ENCODE data around the gene TGFB3. TPM values are rescaled to one million over a fixed set of nuclear protein-coding genes. Genes with fewer than 3 reads are reported as not detected.

Gene TGFB3
- total and polyA plus RNA-seq, 9 of the 15 experiments (the other 6 are each of a cell fraction or from before 2014, with no cell fraction given), result 0.39 to 2.0 (median 1.0) TPM

- no peak for TF ChIP-seq FOXJ3 (CRISPR knock-in tag; IDR thresholded peaks at IDR 0.05)
- peak; percentile 86 for TF ChIP-seq TCF3 (CRISPR knock-in tag; IDR thresholded peaks at IDR 0.05)
- peak; percentile 70 for TF ChIP-seq TAL1 (IDR thresholded peaks at IDR 0.05)
- no peak for TF ChIP-seq PHTF2 (CRISPR knock-in tag; IDR thresholded peaks at IDR 0.05)
- no peak for TF ChIP-seq HDAC6 (IDR thresholded peaks at IDR 0.05; ENCODE audit: low read depth, low read length)
- no peak for TF ChIP-seq XRCC5 (IDR thresholded peaks at IDR 0.05; ENCODE audit: low read depth, low read length)
- no peak for TF ChIP-seq FIP1L1 (IDR thresholded peaks at IDR 0.05; ENCODE audit: low read depth, low read length, poor library complexity, severe bottlenecking)
- peak; percentile 67 for TF ChIP-seq SMARCA4 (IDR thresholded peaks at IDR 0.05)
- no peak for TF ChIP-seq ZNF146 (CRISPR knock-in tag; IDR thresholded peaks at IDR 0.05; ENCODE audit: unreplicated experiment)
- TF ChIP-seq, protein P1, sequence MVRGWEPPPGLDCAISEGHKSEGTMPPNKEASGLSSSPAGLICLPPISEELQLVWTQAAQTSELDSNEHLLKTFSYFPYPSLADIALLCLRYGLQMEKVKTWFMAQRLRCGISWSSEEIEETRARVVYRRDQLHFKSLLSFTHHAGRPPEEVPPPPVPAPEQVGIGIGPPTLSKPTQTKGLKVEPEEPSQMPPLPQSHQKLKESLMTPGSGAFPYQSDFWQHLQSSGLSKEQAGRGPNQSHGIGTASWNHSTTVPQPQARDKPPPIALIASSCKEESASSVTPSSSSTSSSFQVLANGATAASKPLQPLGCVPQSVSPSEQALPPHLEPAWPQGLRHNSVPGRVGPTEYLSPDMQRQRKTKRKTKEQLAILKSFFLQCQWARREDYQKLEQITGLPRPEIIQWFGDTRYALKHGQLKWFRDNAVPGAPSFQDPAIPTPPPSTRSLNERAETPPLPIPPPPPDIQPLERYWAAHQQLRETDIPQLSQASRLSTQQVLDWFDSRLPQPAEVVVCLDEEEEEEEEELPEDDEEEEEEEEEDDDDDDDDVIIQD (CRISPR knock-in tag; IDR thresholded peaks at IDR 0.05), result no peak
- TF ChIP-seq FOS (IDR thresholded peaks at IDR 0.05; ENCODE audit: extremely low read depth, insufficient read length), result no peak
- peak; percentile 36; the same call in 1 of the 2 replicates for TF ChIP-seq FOXP1 (CRISPR knock-in tag; IDR thresholded peaks at IDR 0.05)
- no peak for TF ChIP-seq RERE (CRISPR knock-in tag; IDR thresholded peaks at IDR 0.05; ENCODE audit: borderline replicate concordance)
- peak; percentile 53; the same call in 1 of the 2 replicates for TF ChIP-seq SMARCE1 (IDR thresholded peaks at IDR 0.05)
- TF ChIP-seq MAFG (tag; conservative IDR thresholded peaks at IDR 0.05), result no peak
- peak; percentile 39; the same call in 1 of the 2 replicates for TF ChIP-seq NCOA1 (IDR thresholded peaks at IDR 0.05; ENCODE audit: low read depth)
- no peak for TF ChIP-seq ASH1L (IDR thresholded peaks at IDR 0.05; ENCODE audit: borderline replicate concordance, low read depth, partially characterized antibody)
- no peak for TF ChIP-seq ZNF668 (CRISPR knock-in tag; IDR thresholded peaks at IDR 0.05)
- peak; percentile 62 for TF ChIP-seq PKNOX1 (IDR thresholded peaks at IDR 0.05)
- no peak for TF ChIP-seq NCOA2 (IDR thresholded peaks at IDR 0.05; ENCODE audit: partially characterized antibody in 2 of 2)
- TF ChIP-seq KAT7 (CRISPR knock-in tag; IDR thresholded peaks at IDR 0.05; ENCODE audit: borderline replicate concordance), result no peak
- TF ChIP-seq GTF2E2 (tag; IDR thresholded peaks at IDR 0.05), result no peak
- peak; percentile 61; the same call in 1 of the 2 replicates for TF ChIP-seq CBFA2T2 (conservative IDR thresholded peaks at IDR 0.05)
Measured at GRCh38 chr14:75934998-75935628, 46.7 kb downstream of the TGFB3 start (continued).

All from K562 (cell line).